ENCODE results near the gene CYP1B1.
"Not testable (repeated sequence)": the region's sequence is repeated elsewhere in the genome, so short reads cannot be mapped to it uniquely, and the experiment has no call there.

Gene CYP1B1

DNA sequence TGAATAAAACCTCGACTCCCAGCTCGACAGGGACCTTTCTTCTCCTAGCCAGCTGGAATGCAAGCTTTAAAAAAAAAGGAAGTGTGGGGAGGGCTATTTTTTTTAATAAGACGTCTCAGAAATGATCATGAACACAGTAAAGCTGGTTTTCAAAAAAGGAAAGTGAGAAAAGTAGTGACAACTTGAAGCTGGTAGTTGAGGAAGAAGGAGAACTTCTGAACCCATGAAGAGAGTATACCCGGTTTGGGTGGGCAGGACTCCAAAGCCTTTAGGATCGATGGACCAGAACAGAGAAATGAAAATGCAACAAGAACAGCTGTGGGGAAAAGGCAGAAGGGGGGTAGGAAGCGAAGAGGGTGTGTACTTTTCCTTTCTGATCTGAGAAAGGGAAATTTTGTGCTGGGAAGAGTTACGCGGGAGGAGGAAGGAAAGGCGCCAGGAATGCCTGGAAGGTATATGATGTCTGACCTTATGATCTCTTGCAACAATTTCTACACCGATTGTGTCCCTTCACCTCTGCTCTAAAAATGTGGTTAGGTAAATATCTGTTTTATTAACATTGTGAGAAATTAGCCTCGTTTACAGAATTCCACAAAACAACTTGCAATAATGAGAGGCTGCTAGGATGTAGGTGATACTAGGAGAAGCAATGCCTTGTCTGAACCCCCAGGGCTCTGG lies 22.6 kb upstream of the CYP1B1 start:
- DNase-seq, result no peak

DNA sequence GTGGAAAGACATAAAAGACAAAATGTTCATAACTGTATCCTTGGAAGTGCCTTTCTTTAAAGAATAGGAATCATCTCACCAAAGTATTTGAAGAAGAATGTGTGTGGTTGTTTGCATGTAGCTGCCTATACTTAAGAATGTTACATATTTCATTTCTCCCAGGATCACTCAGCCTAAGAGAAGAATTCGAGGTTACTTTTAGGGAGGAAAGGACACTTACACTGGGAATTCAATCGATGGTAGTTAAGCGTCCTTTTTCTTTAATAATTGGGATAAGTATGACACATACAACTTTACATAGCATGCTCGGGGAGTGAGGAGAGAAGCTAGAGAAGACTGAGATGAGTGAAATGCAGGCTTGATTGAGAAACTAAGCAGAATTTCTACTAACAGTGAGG lies 22.0 kb upstream of the CYP1B1 start:
- no peak for DNase-seq

DNA sequence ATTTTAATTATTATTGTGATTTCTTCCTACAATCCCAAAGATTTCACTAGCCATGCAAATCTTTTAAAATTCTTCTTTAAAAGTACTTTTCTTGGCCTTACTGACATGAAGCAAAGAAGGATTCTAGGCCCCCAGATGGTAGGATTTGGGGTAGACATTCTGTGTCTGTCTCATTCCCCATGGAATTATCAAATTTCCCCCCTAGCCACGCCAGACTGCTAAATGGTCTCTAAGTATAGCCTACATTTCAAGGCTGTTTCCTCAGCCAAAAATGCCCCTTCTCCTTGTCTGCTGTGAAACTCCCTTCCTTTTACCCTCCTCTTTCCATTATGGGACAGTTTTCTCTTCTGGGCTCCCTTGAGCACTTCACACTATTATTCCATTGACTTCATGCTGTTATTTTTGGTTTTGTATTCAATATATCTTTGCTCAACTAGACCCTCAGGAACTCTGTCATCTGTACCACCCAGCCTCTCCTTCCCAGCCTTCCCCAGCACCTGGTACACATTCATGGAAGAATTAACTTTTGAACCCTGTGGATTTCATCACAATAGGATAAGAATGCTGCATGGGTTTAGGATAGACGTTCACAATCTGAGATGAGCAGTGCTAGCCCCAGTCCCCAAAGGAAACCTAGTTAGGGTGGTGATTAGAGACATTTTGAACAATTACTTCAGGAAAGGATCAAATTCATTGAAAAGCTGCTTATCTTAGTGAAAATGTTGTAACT lies 21.5 kb upstream of the CYP1B1 start:
- DNase-seq, result no peak

DNA sequence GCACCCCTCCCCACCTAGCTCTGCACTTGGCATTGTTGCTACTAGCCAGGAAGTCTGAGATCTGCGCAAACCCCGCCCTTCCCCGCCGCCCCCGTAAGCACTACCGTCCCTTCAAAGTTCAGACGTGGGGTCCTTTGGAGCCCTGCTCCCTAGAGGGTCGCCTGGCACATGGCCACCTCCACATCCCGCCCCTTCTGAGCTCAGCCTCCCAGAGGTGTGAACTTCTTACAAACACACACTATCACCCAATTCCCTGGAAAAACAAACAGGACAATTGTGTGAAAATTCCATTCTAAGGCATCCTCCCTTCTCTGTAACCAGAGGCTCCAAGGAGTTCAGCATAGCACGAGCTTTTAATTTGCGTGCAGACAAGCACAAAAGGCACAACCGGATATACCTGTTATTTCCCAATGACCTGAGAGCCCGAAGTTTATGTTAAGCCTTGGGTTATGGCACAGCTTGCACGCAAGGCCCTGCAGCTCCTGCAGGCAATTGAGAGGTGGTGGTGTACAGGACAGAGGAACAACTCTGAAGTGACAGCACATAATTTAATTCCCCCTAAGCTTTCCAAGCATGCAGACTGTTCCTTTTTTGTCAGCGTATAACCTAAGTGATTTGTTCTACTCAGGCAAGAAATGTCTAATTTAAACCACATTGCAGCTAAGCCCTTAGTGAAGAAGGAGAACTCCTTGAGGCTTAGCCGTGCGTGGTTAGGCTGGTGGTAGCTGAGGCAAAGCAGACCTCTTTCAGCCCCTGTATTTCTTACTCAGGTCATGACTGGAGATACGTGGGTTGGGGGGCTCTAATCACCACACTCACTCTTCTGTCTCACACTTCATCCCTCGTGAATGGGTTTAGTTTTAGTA lies 20.3 kb upstream of the CYP1B1 start:
- DNase-seq, result peak; percentile 40 to 62

DNA sequence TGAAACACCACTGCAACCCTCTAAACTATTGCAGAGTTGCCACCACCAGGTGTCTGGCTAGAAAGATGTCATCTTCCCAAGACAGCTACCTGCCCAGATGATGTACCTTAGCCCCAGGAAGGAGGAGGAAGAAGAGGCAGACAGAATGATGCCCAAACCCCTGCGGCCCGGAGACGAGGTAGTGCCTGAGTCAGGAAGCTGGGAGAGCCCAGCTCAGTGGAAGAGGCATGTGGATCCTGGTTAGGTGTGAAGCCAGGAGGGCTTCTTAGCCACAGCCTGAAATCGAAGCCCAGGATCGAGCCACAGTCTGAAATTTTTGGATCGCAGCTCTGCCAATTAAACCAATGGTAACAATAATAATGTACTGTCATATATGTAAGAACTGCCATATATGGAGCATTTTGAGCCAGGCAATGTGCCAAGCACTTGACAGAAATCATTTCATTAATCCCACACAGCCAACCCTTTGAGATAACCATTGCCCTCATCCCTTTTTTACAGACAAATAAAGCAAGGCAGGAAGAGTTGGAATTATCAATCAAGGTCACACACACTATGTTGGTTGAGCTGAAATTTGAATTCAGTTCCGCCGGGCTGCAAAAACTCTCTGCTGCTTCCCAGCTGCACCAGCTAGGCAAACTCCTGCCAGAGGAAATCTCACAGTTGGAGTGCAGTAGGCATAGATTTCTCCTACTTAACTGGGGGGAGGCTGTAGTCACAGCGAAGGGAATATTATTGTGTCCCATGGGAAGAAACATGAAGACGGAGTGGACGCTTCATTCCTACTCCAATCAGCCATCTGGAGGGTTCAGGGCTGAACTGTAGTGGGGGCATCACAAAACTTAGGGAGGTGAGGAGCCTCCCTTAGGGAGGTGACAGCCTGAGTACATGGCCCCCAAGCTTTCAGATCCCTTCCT lies 19.4 kb upstream of the CYP1B1 start:
- no peak for DNase-seq

DNA sequence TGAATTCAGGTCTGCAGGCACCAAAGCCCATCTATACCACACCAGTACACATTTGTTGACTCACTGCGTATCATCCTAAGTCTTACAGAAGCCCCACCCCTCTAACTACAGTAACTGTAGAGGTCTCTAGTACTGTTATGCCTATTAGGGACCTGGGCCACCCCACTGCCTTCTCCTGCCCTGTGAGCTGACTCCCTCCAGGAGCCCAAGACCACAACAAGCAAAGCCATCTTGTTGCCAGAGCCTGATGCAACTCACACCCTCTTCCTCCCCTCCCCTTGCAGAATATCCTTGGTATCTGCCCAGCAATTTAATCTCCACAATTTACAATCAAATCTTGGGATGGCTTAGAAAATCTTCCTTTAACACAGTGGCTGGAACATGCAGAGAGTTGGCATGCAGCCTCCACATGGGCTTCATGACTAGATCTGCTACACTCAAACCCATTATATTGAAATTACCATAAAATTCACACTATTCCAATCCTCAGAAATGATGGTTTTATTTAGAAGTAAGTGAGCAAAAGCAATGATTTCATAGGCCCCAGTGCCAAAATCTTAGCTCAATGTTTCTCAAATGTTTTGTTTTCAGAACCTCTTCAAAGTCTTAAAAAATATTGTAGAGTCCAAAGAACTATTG lies 17.7 kb upstream of the CYP1B1 start:
- no peak for DNase-seq

DNA sequence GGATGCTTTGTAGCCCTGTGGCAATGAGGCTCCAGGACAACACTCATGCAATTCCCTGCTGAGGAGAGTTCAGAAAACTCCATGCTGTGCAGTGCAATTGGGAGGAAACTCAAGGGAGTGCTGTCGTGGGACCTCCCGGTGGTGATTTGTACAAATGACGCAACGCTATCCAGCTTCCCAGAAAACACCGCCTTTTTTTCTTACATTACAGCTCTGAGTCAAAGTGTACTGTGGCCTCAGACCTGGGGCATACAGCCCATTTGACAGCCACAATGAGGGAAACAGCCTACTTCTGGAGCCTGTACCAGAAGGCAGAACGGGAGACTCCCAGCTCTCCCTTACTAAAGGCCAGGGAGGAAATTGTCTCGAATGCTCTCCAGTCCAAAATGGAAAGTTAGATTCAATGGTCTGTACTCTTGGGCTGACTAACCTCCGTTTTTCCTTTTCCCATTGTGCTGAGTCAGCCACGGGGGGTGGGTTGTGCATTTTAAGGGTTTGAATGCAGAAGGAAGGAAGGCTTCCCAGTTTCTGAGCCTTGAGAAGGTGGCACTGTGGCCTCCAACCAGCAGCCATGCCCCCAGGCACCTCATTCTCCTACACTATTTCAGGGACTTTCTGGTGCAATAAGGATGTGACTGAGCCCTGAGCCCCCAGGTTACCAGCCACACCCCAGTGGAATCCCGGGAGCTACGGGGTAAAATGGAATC lies 16.4 kb upstream of the CYP1B1 start:
- DNase-seq, result no peak

DNA sequence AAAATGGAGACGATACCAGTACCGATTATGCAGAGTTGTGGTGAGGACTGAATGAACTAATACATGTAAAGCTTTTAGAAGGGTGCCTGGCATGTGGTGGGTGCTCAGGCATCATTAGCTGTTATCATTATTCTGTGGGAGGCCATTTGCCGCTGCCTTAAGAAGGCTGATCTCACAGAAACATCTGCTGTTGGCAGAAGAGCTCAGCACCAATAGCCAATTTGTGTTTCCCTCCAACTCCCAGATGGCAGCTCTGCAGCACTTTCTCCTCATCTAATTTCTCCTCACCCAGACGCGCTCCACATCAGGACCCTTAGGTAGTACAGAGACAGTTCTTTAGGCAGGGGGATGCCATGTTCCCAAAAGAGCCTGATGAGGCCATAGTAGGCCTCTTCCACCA lies 15.8 kb upstream of the CYP1B1 start:
- no peak for DNase-seq

DNA sequence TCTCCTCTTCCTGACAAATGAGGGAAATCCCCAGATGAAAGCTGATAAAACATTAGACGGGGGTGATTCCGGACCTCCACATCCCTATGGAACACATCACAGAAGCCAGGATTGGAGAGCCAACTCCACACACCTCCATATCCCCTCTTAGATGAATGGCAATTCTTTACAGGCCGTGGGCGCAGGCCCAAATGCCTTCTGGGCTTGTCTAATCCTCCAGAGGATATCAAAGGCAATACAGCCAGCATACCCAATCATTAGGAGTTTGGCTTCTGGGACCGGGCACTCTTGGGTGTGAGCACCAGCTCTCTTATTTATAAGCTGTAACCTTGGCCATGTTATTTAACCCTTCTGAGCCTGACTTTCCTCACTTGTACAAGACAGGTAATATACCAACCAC lies 15.0 kb upstream of the CYP1B1 start:
- no peak for DNase-seq

DNA sequence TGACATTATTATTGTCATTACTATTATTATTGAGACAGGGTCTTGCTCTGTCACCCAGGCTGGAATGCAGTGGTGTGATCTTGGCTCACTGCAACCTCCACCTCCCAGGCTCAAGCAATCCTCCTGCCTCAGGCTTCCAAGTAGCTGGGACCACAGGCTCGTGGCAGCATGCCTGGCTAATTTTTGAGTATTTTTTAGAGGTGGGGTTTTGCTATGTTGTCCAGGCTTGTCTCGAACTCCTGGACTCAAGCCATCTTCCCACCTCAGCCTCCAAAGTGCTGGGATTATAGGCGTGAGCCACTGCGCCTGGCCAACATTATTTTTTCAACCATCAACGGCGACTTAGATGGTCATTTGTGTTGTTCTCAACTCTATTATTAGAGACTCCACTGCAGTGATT lies 14.3 kb upstream of the CYP1B1 start:
- DNase-seq, result not testable (repeated sequence)

DNA sequence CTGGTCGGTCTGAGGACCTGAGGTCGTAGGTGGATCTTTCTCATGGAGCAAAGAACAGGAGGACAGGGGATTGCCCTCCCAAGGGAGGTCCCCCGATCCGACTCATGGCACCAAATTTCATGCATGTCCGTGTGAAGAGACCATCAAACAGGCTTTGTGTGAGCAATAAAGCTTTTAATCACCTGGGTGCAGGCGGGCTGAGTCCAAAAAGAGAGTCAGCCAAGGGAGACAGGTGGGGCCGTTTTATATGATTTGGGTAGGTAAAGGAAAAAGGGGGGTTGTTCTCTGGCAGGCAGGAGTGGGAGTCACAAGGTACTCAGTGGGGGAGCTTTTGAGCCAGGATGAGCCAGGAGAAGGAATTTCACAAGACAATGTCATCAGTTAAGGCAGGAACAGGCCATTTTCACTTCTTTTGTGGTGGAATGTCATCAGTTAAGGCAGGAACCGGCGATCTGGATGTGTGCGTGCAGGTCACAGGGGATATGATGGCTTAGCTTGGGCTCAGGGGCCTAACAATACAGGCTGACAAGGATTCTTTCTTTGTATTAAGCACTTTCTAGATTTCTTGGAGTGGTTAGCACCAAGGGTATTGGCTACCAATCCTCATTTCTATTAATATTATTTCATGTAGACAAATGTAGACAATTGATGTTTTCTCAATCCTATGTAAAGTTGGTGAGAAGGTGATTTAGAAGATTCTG lies 10.2 kb upstream of the CYP1B1 start:
- not testable (repeated sequence) for DNase-seq

DNA sequence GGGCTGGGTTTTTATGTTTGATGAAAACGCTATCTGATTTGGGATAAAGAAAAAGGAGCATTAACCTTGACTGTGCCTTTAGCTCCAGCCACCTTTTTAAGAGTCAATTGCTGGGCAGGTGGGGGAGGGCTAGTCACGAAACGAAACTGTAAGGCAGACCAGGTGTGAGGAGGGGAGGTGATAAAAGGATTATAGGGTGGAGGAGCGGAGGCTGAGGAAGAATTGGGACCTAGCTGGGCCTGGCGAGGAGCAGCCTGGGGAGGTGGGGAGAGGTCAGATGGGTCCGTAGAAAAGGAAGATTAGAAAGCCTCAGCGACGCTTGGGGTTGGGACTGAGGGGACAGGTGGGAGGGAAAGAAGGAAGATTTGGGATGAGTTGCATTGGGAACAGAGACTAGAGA lies 8.6 kb upstream of the CYP1B1 start:
- not testable (repeated sequence) for DNase-seq

DNA sequence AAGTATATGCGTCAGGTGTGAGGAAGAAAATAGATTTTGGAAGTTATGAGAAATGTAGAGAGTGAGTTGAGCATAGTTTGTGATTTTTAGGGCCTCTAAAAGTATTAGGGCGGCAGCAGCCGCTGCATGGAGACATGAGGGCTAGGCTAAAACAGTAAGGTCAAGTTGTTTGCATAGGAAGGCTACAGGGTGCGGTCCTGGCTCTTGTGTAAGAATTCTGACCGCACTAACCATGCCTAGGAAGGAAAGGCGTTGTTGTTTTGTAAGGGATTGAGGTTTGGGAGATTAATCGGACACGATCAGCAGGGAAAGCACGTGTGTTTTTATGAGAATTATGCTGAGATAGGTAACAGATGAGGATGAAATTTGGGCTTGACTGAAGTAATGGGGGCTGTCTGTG lies 6.8 kb upstream of the CYP1B1 start:
- DNase-seq, result not testable (repeated sequence)

DNA sequence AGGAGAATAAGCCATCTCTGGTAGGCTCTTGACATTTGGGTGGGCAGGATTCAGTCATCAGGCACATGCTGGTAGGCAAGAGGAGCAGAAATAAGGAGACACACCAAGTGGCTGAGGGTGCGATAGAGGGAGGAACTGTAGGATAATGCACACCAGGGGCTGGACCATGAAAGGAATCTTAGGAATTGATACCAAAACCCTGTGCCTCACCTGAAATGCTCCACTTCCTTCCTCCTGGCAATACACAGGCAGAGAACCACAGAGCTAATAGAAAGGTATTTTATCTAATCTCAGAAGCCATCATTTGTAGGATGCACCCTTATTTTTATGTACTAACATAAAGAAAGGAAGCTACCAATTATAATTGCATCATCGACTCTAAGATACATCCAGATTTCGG lies 4.4 kb upstream of the CYP1B1 start:
- no peak for DNase-seq

DNA sequence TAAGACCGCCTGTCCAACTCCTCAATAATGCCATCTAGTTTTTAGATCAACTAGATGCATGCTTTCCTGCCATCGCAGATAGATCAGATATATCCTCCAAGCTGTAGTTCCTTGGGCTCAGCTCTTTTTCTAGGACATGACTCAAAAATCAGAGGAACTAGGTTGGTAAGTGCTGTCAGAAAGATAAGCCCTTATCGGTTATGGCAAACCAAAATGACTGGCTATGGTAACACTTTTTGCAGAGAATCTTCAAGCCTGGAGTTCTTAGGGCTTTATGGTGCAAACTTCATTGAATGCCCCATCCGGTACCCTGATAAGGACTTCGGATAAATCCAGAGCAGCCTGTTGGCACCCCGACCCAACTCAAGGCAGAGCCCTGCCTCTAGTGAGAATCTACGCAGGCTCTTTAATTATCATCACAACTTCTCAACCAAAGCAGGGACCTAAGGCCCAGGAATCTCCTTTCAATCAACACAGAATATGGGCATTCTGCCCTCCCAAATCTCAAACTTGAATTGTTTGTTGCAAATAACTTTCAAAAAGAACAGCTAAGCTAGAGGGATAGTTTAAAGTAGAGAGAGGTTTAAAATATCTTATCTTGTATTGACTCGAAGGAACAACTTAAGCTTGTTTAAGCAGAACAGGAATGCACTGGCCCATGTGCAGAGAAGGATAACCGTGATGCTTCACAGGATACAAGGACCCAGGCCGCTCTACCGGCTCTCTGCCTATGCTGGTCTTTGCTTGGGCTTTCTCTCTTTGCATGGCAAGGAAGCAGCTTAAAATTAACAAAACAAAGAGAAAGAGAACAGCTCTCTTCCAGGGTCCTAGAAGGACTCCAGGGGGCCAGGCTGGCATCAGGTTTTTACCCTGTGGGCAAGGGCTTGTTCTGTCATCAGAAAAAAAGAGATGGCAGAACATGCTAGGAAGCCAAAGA lies 3.4 kb upstream of the CYP1B1 start:
- DNase-seq, result no peak

DNA sequence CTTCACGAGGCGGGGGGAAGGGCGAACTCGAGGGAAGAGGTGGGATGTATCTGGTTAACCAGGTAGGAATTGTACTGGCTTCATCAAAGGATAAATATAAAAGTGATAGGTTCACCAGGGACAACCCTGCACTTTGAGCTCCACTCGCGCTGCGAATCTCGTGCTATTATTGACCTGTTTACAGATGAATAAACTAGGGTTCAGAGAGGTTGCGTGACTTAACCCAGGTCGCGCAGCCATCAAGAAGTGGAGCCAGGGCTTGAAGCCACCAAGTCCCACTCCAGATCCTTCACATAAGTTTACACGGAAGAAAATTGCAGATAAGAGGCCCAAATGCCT lies 1.4 kb upstream of the CYP1B1 start:
- no peak for DNase-seq

DNA sequence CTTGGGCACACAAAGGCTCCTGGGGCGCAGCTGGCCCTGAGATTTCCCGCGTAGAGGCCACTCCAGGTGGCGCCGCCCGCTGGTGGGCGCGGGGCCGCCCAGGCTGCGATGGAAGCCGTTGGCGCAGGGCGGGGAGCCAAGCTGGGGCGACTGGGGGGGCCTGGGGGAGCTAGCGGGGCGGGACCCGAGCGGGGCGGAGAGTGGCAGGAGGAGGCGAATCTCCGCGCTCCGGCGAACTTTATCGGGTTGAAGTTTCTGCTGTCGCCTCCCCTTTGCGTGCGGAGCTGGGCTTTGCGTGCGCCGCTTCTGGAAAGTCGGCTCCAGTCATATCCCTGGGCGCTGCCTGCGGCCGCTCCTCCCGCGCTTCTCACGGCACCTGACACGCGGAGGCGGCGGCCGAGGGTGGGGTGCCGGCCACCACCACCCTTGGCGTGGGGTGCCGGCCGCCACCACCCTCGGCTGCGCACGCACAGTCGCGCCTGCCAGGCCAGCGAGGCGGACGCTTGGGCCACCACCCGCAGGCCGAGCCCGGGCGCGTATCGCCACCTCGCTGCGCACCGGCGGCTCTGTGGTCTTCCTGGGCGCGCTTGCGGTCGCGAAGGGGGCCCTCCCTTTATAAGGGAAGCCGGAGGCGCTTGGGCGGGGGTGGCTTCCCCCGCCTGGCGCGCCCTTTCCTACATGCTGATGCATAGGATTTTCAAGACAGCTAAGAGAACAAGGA lies 919 bp upstream of the CYP1B1 start:
- DNase-seq, result peak in 1 of 2 experiments; percentile 73

DNA sequence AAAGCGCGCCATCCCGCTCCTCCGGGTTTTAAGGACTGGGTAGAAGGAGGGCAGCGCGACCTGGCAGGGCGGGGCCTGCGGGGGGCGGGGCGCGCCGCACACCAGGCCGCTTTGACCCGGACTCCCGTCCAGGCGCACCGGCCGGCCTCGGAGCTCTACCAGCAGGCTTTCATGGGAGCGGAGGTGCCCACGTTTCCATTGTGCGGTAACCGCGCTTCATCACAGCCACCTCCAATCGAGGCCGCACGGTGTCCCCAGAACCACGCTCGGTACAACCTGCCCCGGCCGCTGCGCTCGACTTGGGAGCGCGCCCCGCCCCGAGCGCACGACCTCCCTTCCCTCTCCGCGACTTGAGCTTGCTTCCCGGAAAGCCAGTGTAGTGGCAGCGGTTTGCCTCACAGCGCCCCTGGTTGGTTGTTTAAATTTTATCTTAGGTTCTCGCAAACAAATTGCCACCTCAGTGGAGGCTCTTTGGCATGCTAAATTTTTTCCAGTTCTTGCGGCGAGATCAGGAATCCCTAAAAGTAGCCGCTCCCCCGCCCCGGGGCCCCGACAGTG lies 280 bp upstream of the CYP1B1 start:
- peak; percentile 29 to 81 for DNase-seq
